SJCRH30 (cell line): ENCODE data around the gene NCK2. TPM values are rescaled to one million over a fixed set of nuclear protein-coding genes. Genes with fewer than 3 reads are reported as not detected.

Experiments
- DNase-seq, 2 experiments: peaks; one replicate each; pipeline ENCODE4 v3.0.0-alpha.2; 2015 to 2020
- H3K27ac ChIP-seq: fragments of 250-450 bp; sonication (Bioruptor Pico); 2 replicates; pipeline ENCODE4 v1.5.1; 2020; ENCODE audit warnings: mild to moderate bottlenecking, moderate library complexity
- H3K27me3 ChIP-seq: fragments of 250-450 bp; sonication (Bioruptor Pico); 2 replicates; pipeline ENCODE4 v1.5.1; 2020; ENCODE audit warnings: mild to moderate bottlenecking, moderate library complexity
- H3K36me3 ChIP-seq: fragments of 250-450 bp; sonication (Bioruptor Pico); 2 replicates; pipeline ENCODE4 v1.5.1; 2020; ENCODE audit warnings: mild to moderate bottlenecking, moderate library complexity
- H3K4me1 ChIP-seq: fragments of 250-450 bp; sonication (Bioruptor Pico); 2 replicates; pipeline ENCODE4 v1.5.1; 2020; ENCODE audit warnings: mild to moderate bottlenecking, moderate library complexity
- H3K4me3 ChIP-seq: fragments of 250-450 bp; sonication (Bioruptor Pico); 2 replicates; pipeline ENCODE4 v1.5.1; 2020; ENCODE audit warnings: mild to moderate bottlenecking, moderate library complexity
- H3K9me3 ChIP-seq: fragments of 250-450 bp; sonication (Bioruptor Pico); replicated peaks from 2 replicates; pipeline ENCODE4 v1.5.1; 2020; ENCODE audit warnings: mild to moderate bottlenecking, moderate library complexity
- total RNA-seq: library from RNA; depleted of rRNA; stranded (reverse); fragments of >200 nt; shearing (Covaris generic); gene quantifications from 2 replicates; pipeline ENCODE4 v1.2.3, GENCODE V29; 2014

The NCK2 gene
- total RNA-seq, 1 experiment from 2014 or later: 51.9 TPM

DNA sequence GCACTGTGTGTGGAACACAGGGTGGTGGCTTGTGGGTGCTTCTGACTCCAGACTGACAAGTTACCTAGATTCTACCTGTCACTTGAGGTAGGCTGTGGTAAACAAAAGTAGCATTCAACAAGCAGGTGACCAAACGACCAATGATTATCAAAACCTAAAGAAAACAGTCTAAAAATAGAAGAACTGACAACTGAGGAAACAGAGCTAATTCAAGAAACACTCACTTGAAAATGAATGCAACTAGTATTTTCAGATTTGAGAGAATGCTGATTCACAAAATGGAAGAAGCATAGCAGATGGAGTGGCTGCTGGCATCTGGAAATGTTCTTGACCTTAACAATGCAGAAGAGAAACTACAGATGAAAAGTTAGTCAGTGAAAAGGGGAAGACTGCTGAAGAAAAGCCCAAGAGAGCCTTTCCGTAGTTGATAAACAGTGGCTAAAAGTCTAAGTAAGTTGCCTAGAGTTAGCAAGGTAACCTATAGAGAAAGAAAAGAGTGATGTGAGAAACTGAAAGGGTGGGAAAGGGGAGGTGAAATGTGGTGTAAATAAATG is 170.4 kb downstream of the NCK2 start:
- Histone ChIP-seq H3K27me3 (no peaks in the 10 kb centered on the region), H3K4me3 (no peak overlapping the region), H3K4me1 (peaks cover 36% of the 10 kb centered on the region), H3K27ac (no peak overlapping the region), H3K36me3 (no peaks in the 10 kb centered on the region), H3K9me3 (0 out of 2 replicates have a peak, but pooled peaks cover 11% of the 10 kb centered on the region)
- no peak for DNase-seq

DNA sequence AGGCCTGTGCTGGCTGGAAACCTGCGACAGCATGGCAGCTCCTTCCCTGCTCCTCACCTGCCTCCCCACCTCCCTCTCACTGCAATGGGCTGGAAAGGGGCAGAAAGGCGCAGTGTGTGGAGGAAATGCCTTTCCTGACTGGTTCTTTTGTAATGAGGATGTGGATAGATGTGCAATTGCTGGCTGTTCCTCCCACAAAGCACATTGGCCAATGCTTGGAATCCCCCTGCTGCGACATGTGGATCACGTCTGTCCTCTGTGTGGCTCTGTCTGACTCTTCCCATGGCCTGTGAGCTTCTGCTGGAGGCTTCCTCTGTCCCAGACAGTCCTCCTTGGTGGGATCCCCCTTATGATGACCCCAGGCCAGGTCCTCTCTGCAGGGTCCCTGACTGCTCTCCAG is 172.5 kb downstream of the NCK2 start:
- H3K27me3 ChIP-seq: no peaks in the 10 kb centered on the region
- no peak overlapping the region for H3K4me3 ChIP-seq
- peaks cover 24% of the 10 kb centered on the region for H3K4me1 ChIP-seq
- DNase-seq: no peak
- no peaks in the 10 kb centered on the region for H3K36me3 ChIP-seq
- H3K27ac ChIP-seq: no peak overlapping the region
- peaks cover 16% of the 10 kb centered on the region for H3K9me3 ChIP-seq

DNA sequence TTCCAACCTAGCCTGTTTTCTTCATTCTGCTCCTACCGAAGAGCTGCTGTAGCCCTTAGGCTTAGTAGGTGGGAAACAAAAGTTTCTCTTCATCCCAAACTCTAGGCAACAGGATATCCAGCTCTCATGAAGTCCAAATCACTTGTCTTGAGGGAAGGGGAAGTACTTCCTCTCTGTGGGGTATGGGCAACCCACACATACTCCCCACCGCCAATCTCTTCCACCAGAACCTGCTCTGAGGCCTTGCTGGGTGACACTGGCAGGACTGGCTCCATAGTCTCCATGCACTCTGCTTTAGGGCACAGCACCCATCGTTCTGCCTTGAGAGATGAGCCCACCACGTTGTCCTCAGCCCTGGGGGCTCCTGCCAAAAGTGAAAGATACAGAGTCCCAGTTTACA is 173.0 kb downstream of the NCK2 start:
- no peak overlapping the region for H3K4me3 ChIP-seq
- H3K27me3 ChIP-seq: no peaks in the 10 kb centered on the region
- H3K9me3 ChIP-seq: peaks cover 16% of the 10 kb centered on the region
- H3K4me1 ChIP-seq: peaks cover 24% of the 10 kb centered on the region
- no peak for DNase-seq
- H3K27ac ChIP-seq: no peak overlapping the region
- H3K36me3 ChIP-seq: no peaks in the 10 kb centered on the region

DNA sequence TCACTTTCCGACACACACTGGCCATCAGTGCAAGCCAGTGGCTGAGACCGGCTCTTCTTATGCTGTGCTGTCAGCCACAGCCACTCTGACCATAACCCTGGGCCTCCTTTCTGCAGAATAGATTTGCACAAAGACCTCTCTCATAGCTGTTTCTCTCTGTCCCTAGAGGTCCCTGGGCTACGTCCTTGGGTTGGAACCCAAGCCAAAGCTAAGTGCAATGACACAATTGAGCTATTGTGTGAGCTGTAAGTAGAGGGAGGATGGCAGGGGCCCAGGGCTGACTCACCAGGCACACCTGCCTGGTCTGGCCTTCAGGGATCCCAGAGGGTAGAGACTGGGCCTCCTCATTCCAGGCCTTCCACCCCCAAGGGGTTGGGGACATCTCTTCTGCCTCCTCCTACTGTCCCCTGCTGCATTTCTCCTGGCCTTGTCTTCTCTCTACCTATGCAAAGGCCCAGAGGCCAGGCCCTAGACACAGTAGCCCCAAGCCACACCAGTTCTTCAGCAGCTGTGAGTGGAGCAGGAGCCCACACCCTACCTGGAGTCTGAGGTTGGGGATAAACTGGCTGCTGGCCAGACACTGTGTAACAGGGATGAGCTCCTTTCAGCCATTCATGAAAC is 174.6 kb downstream of the NCK2 start:
- H3K27me3 ChIP-seq: no peaks in the 10 kb centered on the region
- peak; percentile 94 to 97 for DNase-seq
- peaks cover 16% of the 10 kb centered on the region for H3K9me3 ChIP-seq
- peak overlapping the region; percentile 80 for H3K27ac ChIP-seq
- H3K4me3 ChIP-seq: no peak overlapping the region
- H3K4me1 ChIP-seq: peaks cover 24% of the 10 kb centered on the region
- H3K36me3 ChIP-seq: no peaks in the 10 kb centered on the region

DNA sequence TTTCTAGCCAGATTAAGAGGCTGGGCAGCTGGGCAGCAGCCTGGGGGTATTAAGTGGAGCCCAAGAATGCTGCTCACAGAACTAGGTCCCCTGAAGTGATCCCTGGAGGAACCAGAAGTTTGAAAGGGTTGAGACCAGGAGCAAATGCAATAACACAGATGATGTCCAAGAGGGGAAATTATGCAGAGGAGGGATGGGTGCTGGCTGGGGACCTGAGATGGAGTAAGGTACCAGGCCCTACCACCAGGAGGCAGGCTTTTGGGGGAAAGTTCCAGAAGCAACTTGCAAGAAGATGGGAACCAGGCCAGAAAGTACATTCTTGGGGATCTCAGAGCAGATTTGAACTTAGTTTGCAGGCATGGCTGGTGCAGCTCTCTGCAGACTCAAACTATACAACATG is 175.1 kb downstream of the NCK2 start:
- Histone ChIP-seq H3K36me3 (no peaks in the 10 kb centered on the region), H3K4me1 (peaks cover 24% of the 10 kb centered on the region), H3K27me3 (no peaks in the 10 kb centered on the region), H3K27ac (peak overlapping the region; percentile 80), H3K9me3 (peaks cover 11% of the 10 kb centered on the region), H3K4me3 (no peak overlapping the region)
- DNase-seq: peak; percentile 89 to 95

DNA sequence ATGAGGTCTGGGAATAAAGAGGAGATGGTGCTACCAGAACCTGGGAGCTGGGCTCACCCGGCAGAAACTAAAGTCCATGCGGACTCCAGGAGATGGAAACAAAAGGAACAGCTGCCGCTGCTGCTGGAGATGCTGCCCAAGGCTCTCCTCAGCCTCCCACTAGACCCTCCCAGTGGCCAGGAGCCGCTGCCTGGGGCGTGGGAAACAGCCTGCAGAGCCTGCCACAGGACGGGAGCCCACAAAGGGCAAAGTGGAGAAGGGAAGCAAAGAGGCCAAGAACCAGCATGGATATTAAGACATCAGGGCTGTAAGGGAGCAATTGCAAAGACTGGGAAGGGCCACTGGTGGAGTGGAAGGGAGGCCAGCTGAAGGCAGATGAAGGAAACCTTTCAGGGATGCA is 179.6 kb downstream of the NCK2 start:
- H3K9me3 ChIP-seq: peaks cover 5% of the 10 kb centered on the region
- peaks cover 12% of the 10 kb centered on the region for H3K4me1 ChIP-seq
- no peaks in the 10 kb centered on the region for H3K36me3 ChIP-seq
- H3K27me3 ChIP-seq: no peaks in the 10 kb centered on the region
- DNase-seq: peak; percentile 17 to 28
- no peak overlapping the region for H3K4me3 ChIP-seq
- H3K27ac ChIP-seq: no peak overlapping the region

DNA sequence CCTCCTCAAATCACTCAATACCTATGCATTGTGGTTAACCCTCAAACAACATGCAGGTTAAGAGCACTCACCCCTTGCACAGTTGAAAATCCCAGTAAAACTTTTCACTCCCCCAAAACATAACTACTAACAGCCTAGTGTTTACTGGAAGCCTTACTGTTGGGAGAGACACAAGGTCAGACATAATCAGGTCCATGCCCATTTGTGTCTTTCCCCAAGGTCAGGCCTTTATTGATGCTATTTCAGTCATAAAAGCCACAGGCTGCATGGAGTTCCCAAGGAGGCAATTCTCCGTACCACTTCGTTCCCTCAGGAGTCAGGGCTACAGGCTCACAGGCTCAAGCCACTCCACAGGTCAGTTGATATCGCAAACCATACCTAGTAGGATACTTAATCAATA is 180.2 kb downstream of the NCK2 start:
- Histone ChIP-seq H3K27ac (no peak overlapping the region), H3K27me3 (no peaks in the 10 kb centered on the region), H3K4me1 (peaks cover 6% of the 10 kb centered on the region), H3K9me3 (peaks cover 5% of the 10 kb centered on the region), H3K36me3 (no peaks in the 10 kb centered on the region), H3K4me3 (no peak overlapping the region)
- DNase-seq: no peak

DNA sequence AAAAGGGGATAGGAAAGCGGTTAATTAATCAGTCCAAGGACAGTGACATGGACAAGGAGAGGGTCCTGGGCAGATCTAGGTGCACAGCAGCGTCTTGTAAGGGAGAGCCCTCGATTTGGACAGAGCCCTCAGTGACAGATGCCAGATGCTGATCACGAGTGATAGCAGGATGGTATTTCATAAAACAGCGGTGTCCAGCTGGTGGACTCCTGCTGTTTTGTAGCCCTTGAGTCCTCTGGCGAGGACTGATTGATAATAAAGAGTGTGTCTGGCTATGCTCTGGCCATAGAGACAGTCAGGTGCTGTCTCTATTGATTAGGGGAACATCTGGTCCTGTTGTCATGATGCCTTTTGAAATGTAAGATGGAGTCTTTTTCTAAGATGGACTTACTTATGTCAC is 180.7 kb downstream of the NCK2 start:
- no peak overlapping the region for H3K4me3 ChIP-seq
- H3K9me3 ChIP-seq: peaks cover 5% of the 10 kb centered on the region
- H3K27ac ChIP-seq: no peak overlapping the region
- no peaks in the 10 kb centered on the region for H3K36me3 ChIP-seq
- H3K4me1 ChIP-seq: peaks cover 4% of the 10 kb centered on the region
- no peak for DNase-seq
- H3K27me3 ChIP-seq: no peaks in the 10 kb centered on the region

DNA sequence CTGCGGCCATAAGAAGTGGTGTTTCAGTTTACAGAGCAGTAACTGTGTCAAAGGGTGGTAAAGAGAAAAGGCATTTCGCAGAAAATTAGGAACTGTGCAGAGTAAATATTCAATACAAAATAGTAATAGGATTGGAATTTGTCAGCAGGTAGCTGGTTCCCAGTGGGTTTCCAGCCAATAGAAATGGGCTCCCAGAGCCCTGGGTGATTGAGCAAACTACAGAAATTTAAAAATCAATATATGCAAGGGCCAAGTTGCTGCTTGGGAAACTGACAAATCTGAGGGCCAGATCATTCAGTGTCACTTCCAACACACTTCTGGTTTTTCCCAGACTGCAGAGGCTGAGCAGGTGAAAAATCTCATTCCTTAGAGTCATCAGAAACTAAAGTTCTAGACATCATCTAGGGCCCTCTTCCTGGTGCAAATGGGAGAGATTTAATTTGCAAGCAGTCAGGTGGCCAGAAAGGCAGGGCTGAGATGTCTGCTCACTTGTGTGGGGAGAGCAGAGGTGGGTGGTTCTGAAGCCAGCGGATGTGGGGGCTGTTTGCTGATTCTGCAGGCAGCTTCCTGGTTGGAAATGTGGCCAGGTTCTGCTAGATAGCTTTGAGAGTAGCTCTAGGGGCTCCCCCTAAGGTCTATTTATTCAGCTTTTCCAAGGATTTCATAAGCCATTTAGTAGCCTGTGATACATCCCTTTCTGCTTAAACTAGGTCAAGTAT is 182.4 kb downstream of the NCK2 start:
- Histone ChIP-seq H3K27me3 (no peaks in the 10 kb centered on the region), H3K4me1 (no peaks in the 10 kb centered on the region), H3K36me3 (no peaks in the 10 kb centered on the region), H3K4me3 (no peak overlapping the region), H3K9me3 (no peaks in the 10 kb centered on the region; the same call in 1 of the 2 replicates), H3K27ac (no peak overlapping the region)
- no peak for DNase-seq

DNA sequence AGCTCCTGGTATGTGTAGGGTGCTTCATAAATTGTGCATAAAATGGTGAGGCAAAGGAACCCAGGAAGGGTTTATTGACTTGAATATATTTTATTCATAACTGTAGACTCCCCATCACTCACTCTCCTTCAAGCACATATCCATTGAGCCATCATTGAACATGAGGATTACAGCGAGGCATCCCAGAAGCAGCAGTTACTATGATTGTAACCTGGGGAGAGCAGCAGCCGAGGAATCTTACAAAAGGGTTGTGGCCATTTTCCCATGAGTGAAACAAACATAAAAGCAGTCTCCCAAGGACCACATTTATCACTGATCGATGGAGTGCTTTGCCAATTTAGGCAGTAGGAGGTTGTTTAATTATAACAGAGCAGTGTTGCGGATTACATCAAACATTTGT is 183.4 kb downstream of the NCK2 start:
- DNase-seq: no peak
- Histone ChIP-seq H3K9me3 (no peaks in the 10 kb centered on the region), H3K27ac (no peak overlapping the region)

DNA sequence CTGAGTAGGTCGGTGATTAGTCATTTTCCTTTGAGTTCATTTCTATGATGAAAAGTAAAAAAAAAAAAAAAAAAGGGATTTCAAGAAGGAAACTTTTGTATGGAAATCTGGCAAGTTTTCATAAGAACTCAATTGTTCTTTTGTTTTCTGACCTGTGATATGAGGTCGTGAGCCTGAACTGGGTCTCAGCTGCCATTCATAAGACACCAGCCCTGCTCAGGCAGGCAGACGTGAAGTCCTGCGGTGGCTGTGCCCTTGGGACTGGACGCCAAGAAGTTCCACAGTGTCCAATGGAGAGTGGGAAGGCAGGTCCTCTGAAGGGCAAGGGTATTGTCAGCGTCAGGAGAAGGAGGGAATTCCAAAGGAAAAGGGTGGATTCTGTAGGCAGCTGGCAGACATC is 183.9 kb downstream of the NCK2 start:
- Histone ChIP-seq H3K9me3 (no peaks in the 10 kb centered on the region), H3K36me3 (no peaks in the 10 kb centered on the region), H3K27me3 (no peaks in the 10 kb centered on the region), H3K4me3 (no peak overlapping the region), H3K4me1 (no peaks in the 10 kb centered on the region), H3K27ac (no peak overlapping the region)
- DNase-seq: no peak

More for the DNA sequence above, 183.4 kb downstream of the NCK2 start:
- no peak overlapping the region for H3K4me3 ChIP-seq
- H3K27me3 ChIP-seq: no peaks in the 10 kb centered on the region
- no peaks in the 10 kb centered on the region for H3K4me1 ChIP-seq
- H3K36me3 ChIP-seq: no peaks in the 10 kb centered on the region

DNA sequence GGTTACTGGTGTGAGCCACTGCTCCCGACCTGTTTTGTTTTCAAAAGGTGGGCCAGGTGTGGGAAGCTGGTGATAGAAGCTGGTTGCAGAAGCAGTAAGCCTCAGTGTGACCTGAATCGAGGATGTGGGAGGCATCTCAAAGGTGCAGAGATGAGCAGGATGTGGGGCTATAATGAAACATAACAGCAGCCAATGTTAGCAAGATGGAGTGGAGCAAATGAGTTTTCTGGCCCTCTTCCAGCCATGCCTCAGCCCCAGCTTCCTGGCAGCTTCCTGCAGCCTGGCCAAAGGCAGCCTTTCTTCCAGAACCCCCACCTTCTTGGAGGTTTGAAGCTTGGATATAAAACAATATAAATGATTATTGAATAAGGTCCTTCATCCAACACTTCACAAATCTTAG is 184.8 kb downstream of the NCK2 start:
- no peaks in the 10 kb centered on the region for H3K36me3 ChIP-seq
- no peaks in the 10 kb centered on the region for H3K27me3 ChIP-seq
- peak; percentile 22 to 60 for DNase-seq
- H3K4me3 ChIP-seq: no peak overlapping the region
- no peak overlapping the region for H3K27ac ChIP-seq
- H3K4me1 ChIP-seq: no peaks in the 10 kb centered on the region
- no peaks in the 10 kb centered on the region for H3K9me3 ChIP-seq

DNA sequence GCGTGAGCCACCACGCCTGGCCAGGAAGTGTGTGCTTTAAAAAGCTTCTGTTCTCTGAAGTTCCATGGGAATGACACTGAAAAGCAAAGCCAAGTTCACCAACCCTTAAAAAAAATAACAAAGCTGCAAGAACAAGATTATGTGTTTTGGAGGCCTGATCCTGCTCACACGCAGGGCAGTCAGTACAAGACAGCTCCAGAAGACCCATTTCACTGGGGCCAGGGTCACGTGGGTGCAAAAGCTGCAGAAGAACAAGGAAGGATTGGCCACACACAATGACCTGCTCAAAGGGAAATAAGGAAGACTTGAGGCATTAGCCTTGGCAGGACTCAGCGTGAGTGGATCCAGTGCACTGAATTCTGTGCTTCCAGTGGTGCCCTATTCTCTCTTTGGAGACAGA is 187.9 kb downstream of the NCK2 start:
- Histone ChIP-seq H3K36me3 (no peaks in the 10 kb centered on the region), H3K9me3 (no peaks in the 10 kb centered on the region), H3K27me3 (no peaks in the 10 kb centered on the region), H3K4me1 (no peaks in the 10 kb centered on the region), H3K27ac (no peak overlapping the region), H3K4me3 (no peak overlapping the region)
- no peak for DNase-seq

DNA sequence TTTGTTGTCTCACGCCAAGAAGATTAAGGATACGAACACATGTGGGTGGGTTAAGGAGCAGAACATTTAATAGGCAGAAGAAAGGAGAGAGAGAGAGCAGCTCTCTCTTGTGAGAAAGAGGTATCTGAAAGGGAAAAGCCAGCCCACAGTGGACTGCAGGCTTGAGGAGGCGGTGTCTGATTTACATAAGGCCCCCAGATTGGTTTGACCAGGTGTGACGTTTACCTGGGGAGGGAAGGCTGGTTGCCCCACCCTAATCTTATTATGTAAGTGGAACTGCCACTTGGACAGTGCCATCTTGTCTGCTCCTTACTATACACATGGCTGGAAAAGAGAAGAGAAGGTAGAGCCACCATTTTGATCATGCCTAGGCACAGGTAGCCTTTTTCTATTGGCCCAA is 189.2 kb downstream of the NCK2 start:
- no peaks in the 10 kb centered on the region for H3K27me3 ChIP-seq
- H3K4me3 ChIP-seq: no peak overlapping the region
- no peak overlapping the region for H3K27ac ChIP-seq
- H3K36me3 ChIP-seq: no peaks in the 10 kb centered on the region
- no peak for DNase-seq
- H3K9me3 ChIP-seq: no peaks in the 10 kb centered on the region
- no peaks in the 10 kb centered on the region for H3K4me1 ChIP-seq

DNA sequence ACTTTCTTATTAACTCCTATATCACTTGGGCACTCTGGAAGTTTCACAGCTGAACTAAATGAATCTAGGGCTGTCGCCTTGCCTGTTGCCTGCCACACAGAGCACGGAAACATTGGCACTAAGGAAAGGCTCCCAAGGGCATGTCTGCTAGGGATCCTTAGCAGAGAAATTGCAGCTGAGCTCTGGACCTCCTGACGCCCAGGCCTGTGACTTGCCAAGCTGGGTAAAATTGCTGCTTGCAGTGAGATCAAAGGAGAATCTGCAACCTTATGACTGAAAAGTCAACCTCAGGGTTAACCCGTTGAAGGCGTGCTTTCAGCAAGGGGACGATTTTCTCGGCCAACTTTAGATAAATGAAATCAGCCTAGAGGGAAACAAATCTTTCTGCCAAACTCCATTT is 189.8 kb downstream of the NCK2 start:
- H3K4me3 ChIP-seq: no peak overlapping the region
- no peak for DNase-seq
- no peaks in the 10 kb centered on the region for H3K27me3 ChIP-seq

More for the DNA sequence above, 189.8 kb downstream of the NCK2 start:
- Histone ChIP-seq H3K36me3 (no peaks in the 10 kb centered on the region), H3K4me1 (no peaks in the 10 kb centered on the region), H3K27ac (no peak overlapping the region), H3K9me3 (no peaks in the 10 kb centered on the region)
